Ishikawa (cell line): ENCODE results near the gene INHBC.

ENCODE experiments used
- CREB1 ChIP-seq: IDR thresholded peaks from 2 replicates; pipeline ENCODE4 v1.6.1; 2012; ENCODE audit warnings: low read depth
- YY1 ChIP-seq: IDR thresholded peaks from 2 replicates; pipeline ENCODE4 v1.6.1; 2012; ENCODE audit warnings: low read depth

- TF ChIP-seq YY1: no peak
- no peak for TF ChIP-seq CREB1
These were observed 40.3 kb downstream of the INHBC start for GRCh38 chr12:57474862-57475261.
